Gastrocnemius medialis (tissue), 4 donors: ENCODE data around the gene INAFM2. TPM values are rescaled to one million over a fixed set of nuclear protein-coding genes. Genes with fewer than 3 reads are reported as not detected.

Experiments
- ATAC-seq, 2 donors: fragments of 150-250 bp; one replicate each; pipeline ENCODE4 v1.9.1; 2016
- DNase-seq, 2 donors: peaks; one replicate each; pipeline ENCODE4 v3.0.0-alpha.2; 2019
- H3K27ac ChIP-seq, 4 donors: fragments of 200-600 bp; sonication (generic); 1 replicate in 1 of 4; 2 replicates in 3 of 4; pipeline ENCODE4 v1.5.1; 2016 to 2018; ENCODE audit warnings: mild to moderate bottlenecking in 2 of 4, moderate library complexity in 1 of 4
- H3K27me3 ChIP-seq, 3 donors: fragments of 200-600 bp; sonication (generic) in 2 of 3; 1 replicate in 1 of 3; 2 replicates in 2 of 3; pipeline versions ENCODE4 v1.5.1 to v1.6.0; 2016 to 2019; ENCODE audit warnings: mild to moderate bottlenecking in 1 of 3, moderate library complexity in 1 of 3
- H3K36me3 ChIP-seq, 2 donors: fragments of 200-600 bp; sonication (generic) in 1 of 2; one replicate each; pipeline ENCODE4 v1.5.1; 2017 to 2018
- H3K4me1 ChIP-seq, 2 donors: fragments of 200-600 bp; sonication (generic) in 1 of 2; one replicate each; pipeline ENCODE4 v1.5.1; 2016 to 2017; ENCODE audit warnings: mild to moderate bottlenecking in 2 of 2
- H3K4me3 ChIP-seq, 4 donors: fragments of 200-600 bp; sonication (generic) in 3 of 4; 1 replicate in 1 of 4; 2 replicates in 3 of 4; pipeline ENCODE4 v1.5.1; 2016 to 2019; ENCODE audit warnings: mild to moderate bottlenecking in 2 of 4
- H3K9me3 ChIP-seq, 3 donors: fragments of 200-600 bp; sonication (generic) in 2 of 3; 1 replicate in 1 of 3; 2 replicates in 2 of 3; pipeline ENCODE4 v1.5.1; 2016 to 2019
- CTCF ChIP-seq, 5 experiments: fragments of 450-650 bp in 3 of 5; fragments of 200-600 bp in 2 of 5; sonication (generic) in 2 of 5; IDR thresholded peaks in 4 of 5; conservative IDR thresholded peaks in 1 of 5; 1 replicate in 4 of 5; 2 replicates in 1 of 5; pipeline ENCODE4 v1.5.1; 2016 to 2019; ENCODE audit warnings: antibody characterized with exemption in 5 of 5, mild to moderate bottlenecking in 3 of 5, moderate library complexity in 3 of 5
- POLR2A ChIP-seq, 2 donors: fragments of 450-650 bp; IDR thresholded peaks; one replicate each; pipeline ENCODE4 v1.6.1; 2017; ENCODE audit warnings: antibody characterized with exemption in 2 of 2, mild to moderate bottlenecking in 2 of 2, moderate library complexity in 2 of 2
- in situ Hi-C, 4 donors: fragments of 200-750 bp; cut with MboI; loops; one replicate each; pipeline versions ENCODE4 v1.15.0 to v1.8.0; 2017; ENCODE audit warnings: low sequenced_read_pairs in 4 of 4
- intact Hi-C: fragments of 100-400 bp; cut with DNase I; formaldehyde crosslinking; loops from one replicate; pipeline ENCODE4 v1.15.1; 2023; ENCODE audit warnings: low total_unique reads
- total RNA-seq, 4 donors: library from RNA; depleted of rRNA; stranded (reverse); fragments of >200 nt; gene quantifications; one replicate each; pipeline versions ENCODE4 v1.1.0 to v1.2.3, GENCODE V29; 2016

Gene INAFM2
- total RNA-seq, 4 donors from 2014 or later: 17.2 to 28.1 (median 17.7) TPM

GRCh38 chr15:40366457-40367370 is 43.2 kb downstream of the INAFM2 start:
- H3K27me3 ChIP-seq: no peaks in the 10 kb centered on the region
- no peak for TF ChIP-seq CTCF (IDR thresholded peaks at IDR 0.05 in 4 of 5, conservative IDR thresholded peaks at IDR 0.05 in 1 of 5)
- TF ChIP-seq POLR2A (IDR thresholded peaks at IDR 0.05): no peak
- no peaks in the 10 kb centered on the region for H3K36me3 ChIP-seq
- in situ Hi-C loops: no loop called here
- peak; percentile 78 to 93 for DNase-seq
- no peaks in the 10 kb centered on the region for H3K9me3 ChIP-seq
- H3K27ac ChIP-seq: peak overlapping the region; percentile 77 to 92 (median 84)
- H3K4me3 ChIP-seq: peak overlapping the region in 1 of 4 donors; percentile 51
- peak; percentile 77 to 79 for ATAC-seq
- intact Hi-C loops: loop anchor here (1.0 kb wide), 2 partner anchors 21 to 43 kb away; partner anchors contain the start of gene INAFM2
- H3K4me1 ChIP-seq: peaks cover 18 to 20% of the 10 kb centered on the region in 2 donors

GRCh38 chr15:40367371-40367685 is 43.8 kb downstream of the INAFM2 start:
- intact Hi-C loops: loop anchor here (1.0 kb wide), 2 partner anchors 22 to 44 kb away; partner anchors contain the start of gene INAFM2
- H3K27me3 ChIP-seq: no peaks in the 10 kb centered on the region
- ATAC-seq (peak; percentile 8 to 28), DNase-seq (no peak)
- H3K4me1 ChIP-seq: peaks cover 18 to 20% of the 10 kb centered on the region in 2 donors
- in situ Hi-C loops: no loop called here
- peak overlapping the region; percentile 31 to 51 (median 40) for H3K4me3 ChIP-seq
- H3K36me3 ChIP-seq: no peaks in the 10 kb centered on the region
- H3K27ac ChIP-seq: peak overlapping the region; percentile 77 to 92 (median 84)
- H3K9me3 ChIP-seq: no peaks in the 10 kb centered on the region
- no peak for TF ChIP-seq CTCF (IDR thresholded peaks at IDR 0.05 in 4 of 5, conservative IDR thresholded peaks at IDR 0.05 in 1 of 5)
- no peak for TF ChIP-seq POLR2A (IDR thresholded peaks at IDR 0.05)

GRCh38 chr15:40367686-40368611 is 44.5 kb downstream of the INAFM2 start:
- Histone ChIP-seq H3K27me3 (no peaks in the 10 kb centered on the region), H3K4me1 (peaks cover 18 to 20% of the 10 kb centered on the region in 2 donors), H3K36me3 (no peaks in the 10 kb centered on the region), H3K4me3 (peak overlapping the region; percentile 35 to 51 (median 40)), H3K27ac (peak overlapping the region; percentile 77 to 92 (median 84)), H3K9me3 (no peaks in the 10 kb centered on the region)
- DNase-seq (peak; percentile 64 to 86), ATAC-seq (peak; percentile 70 to 78)
- TF ChIP-seq POLR2A (IDR thresholded peaks at IDR 0.05) (no peak), CTCF (IDR thresholded peaks at IDR 0.05 in 4 of 5, conservative IDR thresholded peaks at IDR 0.05 in 1 of 5) (peak; percentile 81 to 97 (median 93))
- intact Hi-C loops (loop anchor here (1.0 to 2.0 kb wide), 4 partner anchors 23 to 55 kb away; partner anchors contain the start of genes CCDC9B and INAFM2), in situ Hi-C loops (no loop called here)

- H3K27ac ChIP-seq: peak overlapping the region in 1 of 4 donors; percentile 73
These were observed 45.4 kb downstream of the INAFM2 start for GRCh38 chr15:40368719-40369473.

More at GRCh38 chr15:40368719-40369473, 45.4 kb downstream of the INAFM2 start:
- Histone ChIP-seq H3K4me3 (no peak overlapping the region), H3K36me3 (no peaks in the 10 kb centered on the region), H3K9me3 (no peaks in the 10 kb centered on the region), H3K27me3 (no peaks in the 10 kb centered on the region), H3K4me1 (peaks cover 18 to 20% of the 10 kb centered on the region in 2 donors)
- DNase-seq (no peak), ATAC-seq (no peak)
- TF ChIP-seq CTCF (IDR thresholded peaks at IDR 0.05 in 4 of 5, conservative IDR thresholded peaks at IDR 0.05 in 1 of 5) (no peak), POLR2A (IDR thresholded peaks at IDR 0.05) (no peak)
- in situ Hi-C loops: no loop called here
- intact Hi-C loops: loop anchor here (1.0 to 2.0 kb wide), 2 partner anchors 29 to 54 kb away; partner anchors contain the start of gene CCDC9B
